KG1 (cell line): Measurements from ENCODE around the gene NDUFS4.
"Not testable (repeated sequence)": the region's sequence is repeated elsewhere in the genome, so short reads cannot be mapped to it uniquely, and the experiment has no call there.

Experiments used
- DNase-seq: peaks from one replicate; lab custom pipeline; 2025; lab: John Stamatoyannopoulos, UW

NDUFS4 gene

GRCh38 chr5:53575101-53575500 is 14.7 kb downstream of the NDUFS4 start:
- no peak for DNase-seq

DNA sequence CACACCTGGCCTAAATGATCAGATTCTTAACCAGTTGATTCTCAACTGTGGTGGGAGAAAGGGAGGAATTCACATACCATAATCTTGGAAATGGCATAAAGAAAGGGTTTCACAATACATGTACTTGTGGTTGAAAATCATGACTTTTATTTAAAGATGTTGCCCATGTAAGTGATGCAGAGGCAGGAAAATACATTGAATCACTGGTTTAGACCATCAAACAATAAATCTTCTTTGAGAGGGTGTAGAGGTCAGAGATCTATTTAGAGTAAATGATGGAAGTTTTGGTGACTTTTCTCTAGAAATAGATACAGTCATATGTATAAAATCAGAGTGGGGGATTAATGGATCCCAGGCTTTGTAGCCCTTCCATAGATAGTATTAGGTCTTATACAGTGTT is 15.4 kb downstream of the NDUFS4 start:
- no peak for DNase-seq

- DNase-seq, result no peak
Observed at GRCh38 chr5:53576674-53577073, 16.2 kb downstream of the NDUFS4 start.

- no peak for DNase-seq
Observed at GRCh38 chr5:53578854-53579253, 18.4 kb downstream of the NDUFS4 start.

DNA sequence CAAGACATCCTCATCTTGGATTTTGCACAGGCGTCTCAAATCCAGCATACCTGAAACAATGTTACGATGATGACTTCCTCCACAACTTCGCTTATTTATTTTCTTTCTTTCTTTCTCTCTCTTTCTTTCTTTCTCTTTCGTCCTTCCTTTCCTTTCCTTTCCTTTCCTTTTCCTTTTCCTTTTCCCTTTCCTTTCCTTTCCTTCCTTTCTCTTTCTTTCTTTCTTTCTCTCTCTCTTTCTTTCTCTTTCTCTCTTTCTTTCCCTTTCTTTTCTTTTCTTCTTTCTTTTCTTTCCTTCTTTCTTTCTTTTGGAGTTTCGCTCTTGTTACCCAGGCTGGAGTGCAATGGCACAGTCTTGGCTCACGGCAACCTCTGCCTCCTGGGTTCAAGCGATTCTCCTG is 20.1 kb downstream of the NDUFS4 start:
- DNase-seq, result no peak

DNA sequence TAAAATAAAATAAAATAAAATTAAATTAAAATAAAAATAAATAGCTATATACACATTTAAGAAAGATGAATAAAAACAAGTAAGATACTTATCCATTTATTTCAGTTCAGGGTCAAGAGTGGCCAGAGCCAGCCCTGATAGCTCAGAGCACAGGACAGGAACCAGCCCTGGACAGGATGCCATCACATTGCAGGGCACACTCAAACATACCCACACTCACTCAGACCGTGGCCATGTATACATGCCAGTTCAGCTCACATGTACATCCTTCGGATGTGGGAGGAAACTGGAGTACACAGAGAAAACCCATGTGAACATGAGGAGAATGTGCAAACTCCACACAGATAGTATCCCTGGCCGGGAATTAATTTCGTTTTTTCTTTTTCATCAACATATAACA is 21.8 kb downstream of the NDUFS4 start:
- no peak for DNase-seq

DNA sequence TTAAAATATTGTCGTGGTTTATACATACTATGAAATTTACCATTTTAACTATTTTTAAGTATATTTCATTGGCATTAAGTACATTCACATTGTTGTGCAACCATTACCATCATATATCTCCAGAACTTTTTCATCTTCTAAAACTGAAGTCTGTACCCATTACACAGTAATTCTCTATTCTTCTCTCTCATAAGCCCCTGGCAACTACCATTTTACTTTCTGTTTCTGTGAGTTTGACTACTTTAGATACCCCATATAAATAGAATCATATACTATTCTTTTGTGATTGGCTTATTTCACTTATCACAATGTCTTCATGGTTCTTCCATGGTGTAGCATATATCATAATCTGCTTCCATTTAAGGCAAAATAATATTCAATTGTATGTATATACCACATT is 30.3 kb downstream of the NDUFS4 start:
- no peak for DNase-seq

GRCh38 chr5:53594419-53594818 is 34.0 kb downstream of the NDUFS4 start:
- no peak for DNase-seq

DNA sequence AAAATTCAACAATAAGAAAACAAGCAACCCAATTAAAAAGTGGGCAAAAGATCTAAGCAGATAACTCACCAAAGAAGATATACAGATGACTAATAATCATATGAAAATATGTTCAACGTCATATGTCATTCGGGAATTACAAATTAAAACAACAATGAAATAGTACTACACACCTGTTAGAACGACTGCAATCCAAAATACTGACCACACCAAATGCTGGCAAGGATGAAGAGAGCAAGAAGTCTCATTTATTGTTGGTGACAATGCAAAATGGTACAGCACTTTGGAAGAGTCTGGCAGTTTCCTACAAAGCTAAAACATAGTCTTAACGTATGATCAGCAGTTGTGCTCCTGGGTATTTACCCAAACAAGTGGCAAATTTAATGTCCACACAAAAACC is 37.5 kb downstream of the NDUFS4 start:
- no peak for DNase-seq

DNA sequence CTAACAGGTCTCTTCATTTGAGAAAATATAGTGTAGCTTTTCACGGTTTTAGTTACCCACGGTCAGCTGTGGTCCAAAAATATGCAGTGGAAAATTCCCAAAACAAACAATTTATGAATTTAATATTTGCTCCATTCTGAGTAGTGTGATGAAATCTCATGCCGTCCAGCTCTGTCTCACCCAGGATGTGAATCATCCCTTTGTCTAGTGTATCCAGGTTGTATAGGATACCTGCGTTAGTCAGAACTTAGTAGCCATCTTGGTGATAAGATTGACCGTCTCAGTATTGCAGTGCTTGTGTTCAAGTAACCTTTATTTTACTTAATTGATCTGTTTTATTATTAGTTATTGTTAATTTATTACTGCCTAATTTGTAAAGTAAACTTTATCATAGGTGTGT is 41.1 kb downstream of the NDUFS4 start:
- DNase-seq, result no peak

DNA sequence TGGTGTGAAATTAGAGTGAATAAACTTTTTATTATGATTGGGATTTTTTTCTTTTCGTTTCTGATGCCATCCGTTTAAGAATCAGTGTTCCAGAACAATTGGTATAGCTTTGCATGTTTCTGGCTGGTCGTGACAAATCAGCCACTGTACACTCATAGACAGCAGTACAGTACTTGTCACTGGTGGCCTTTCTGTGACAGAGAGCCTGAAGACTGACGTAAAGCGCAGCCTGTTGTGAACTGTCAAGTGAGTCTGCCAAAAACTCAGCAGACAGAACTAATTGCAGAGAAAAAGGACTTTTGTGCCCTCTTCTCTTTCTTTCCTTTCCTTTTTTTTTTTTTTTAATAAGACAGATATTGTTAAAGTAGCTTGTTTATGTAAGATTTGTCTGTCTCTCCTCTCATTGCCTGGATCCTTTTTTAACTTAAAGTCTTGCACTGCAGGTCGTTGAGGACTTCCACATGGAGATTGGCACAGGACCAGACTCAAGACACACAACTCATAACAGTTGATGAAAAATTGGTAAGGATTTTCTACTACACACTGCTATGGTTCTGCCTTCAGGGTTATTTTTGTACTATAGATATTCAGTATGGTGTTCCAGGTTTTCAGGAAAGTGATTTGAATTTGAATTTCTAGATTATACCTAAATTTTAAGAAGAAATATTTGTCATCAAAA is 42.7 kb downstream of the NDUFS4 start:
- no peak for DNase-seq

DNA sequence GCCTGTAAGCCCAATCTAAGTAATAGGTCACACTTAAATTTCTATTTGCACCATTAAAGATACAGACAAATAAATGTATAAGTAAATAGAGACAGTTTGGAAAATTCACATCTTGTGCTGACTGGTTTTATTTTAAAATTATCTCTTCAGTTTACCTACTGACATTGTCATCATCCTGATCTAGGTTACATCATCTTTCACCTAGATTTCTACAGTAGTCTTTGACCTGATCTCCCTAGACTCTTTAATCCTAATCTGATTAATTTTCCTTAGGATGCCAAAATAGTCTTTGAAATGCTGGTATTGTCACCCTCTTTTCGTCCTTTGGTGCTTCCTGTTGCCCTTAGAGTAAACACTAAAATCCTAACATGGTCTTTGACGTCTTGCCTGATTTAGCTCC is 43.9 kb downstream of the NDUFS4 start:
- no peak for DNase-seq

DNA sequence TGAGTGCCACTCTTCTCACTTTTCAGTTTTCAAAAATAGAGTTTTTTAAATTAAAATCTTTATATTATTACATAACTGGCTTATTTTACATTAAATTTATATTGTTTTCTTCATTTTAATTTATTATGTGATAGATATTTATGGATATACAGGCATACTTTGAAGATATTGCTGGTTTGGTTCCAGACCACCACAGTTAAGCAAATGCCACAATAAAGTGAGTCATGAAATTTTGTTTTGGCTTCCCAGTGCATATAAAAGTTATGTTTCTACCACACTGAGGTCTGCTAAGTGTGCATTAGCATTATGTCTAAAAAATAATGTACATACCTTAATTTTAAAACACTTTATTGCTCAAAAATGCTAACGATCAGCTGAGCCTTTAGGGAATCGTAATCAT is 47.4 kb downstream of the NDUFS4 start:
- no peak for DNase-seq

DNA sequence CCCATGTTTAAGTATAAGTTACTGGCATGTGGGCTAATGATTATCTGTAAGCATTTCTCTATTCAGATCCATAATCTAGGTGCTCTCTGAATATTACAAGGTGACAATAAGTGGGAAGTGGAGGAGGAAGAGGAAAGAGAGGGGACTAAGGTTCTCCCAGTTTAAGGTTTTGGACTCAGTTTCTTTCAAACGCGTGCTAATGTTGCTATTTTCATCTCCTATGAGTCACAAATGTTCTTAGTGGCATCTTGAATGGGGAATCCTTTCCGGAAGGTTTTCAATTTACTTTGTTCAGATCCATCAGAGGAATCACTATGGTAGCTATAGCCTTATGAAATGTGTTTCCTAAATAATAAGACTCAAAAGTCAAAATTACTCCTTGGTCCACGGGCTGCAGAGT is 48.5 kb downstream of the NDUFS4 start:
- not testable (repeated sequence) for DNase-seq

DNA sequence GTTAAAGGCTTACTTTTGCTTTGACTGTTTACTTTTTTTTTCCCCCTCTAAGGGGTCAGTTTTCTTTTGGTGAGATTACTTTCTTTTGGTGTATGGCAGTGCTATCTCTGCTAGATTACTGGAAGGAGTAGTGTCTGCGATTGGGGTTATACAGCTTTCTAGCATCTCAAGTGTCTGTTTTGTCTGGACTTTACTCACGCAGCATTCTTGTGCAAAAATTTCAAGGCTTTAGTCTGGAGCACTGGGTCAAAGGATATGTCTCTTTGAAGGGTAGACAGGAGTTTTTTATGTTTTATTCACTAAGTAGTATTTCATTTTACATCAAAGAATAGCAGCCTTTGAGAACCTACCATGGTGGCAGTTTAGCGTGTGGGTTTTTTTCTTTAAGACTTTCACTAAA is 52.6 kb downstream of the NDUFS4 start:
- DNase-seq, result no peak

GRCh38 chr5:53613536-53613935 is 53.1 kb downstream of the NDUFS4 start:
- no peak for DNase-seq

DNA sequence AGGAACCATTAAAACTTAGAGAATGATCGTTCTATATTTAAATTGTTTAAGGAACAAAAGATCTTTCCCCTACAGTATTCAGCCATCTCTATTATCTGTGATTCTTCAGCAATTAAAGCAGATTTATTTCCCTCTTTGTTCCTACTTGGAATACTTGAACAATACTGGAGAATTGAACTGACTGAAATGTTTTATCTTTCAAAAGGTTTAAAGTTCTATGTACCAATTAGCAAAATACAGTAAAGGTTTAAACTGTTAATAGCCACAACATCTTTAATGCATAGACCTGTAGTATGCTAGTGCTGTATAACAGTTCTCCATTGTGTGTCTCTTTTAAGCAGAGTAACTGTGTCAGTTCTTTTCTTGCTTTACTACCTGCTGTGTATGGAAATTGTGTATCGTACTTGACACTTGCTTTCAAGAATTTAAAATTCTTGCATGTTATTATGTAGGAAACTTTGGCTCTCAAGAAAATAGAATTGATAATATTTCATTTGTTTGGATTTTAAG is 54.0 kb downstream of the NDUFS4 start:
- DNase-seq, result no peak

DNA sequence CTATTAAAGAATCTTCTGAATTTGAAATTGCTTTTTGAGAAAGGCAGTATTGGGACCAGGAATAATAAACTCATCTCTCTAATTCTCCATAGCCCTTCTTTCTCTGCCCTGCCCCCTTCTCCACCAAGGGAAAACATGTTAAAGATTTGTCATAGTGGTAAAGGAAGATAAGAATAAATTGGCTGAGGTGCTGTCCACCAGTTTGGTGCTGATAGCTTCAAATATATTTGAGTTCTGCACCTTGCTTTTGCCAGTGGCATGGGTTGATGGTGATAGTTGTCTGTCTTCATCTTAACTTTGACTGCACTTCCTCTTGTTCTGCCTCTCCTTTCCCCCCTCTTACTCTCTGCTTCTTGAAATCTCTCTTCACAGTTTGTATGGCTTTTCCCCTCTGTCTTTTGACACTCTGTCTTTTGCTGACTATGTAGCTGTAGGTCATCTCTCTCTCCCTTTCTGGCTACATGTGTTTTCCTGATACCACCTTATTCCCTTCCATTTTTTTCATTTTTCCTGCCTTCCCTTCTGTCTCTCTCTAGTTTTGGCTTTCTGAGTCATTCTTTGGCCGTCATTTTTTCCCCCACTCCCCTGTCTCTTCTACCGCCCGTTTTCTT is 56.6 kb downstream of the NDUFS4 start:
- DNase-seq, result no peak

DNA sequence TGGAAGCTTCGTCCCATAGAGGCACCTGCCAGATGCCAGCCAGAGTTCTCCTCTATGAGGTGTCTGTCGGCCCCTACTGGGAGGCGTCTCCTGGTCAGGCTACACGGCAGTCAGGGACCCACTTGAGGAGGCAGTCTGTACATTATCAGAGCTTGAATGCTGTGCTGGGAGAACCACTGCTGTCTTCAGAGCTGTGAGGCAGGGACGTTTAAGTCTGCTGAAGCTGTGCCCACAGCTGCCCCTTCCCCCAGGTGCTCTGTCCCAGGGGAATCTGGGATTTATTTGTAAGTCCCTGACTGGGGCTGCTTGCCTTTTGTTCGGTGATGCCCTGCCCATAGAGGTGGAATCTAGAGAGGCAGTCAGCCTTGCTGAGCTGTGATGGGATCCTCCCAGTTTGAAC is 70.8 kb downstream of the NDUFS4 start:
- DNase-seq, result no peak

DNA sequence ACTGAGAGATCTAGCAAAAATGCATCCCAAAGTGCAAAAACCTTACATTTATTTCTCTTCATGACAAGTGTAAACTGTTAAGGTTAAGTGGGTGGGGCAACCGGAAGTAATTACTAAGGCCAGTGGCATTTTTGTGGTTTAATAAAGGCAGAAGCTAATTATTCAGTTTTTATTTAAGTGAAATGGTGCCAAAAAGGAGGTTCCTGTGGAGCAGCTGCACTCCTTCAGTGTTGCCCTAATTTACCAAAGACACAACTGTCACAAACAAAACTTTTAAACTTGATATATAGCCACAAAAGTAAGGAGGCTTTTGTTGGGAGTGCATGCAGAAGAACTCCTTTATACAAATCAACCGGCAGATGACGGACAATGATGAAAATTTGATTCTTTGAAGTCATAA is 81.6 kb downstream of the NDUFS4 start:
- DNase-seq, result no peak

DNA sequence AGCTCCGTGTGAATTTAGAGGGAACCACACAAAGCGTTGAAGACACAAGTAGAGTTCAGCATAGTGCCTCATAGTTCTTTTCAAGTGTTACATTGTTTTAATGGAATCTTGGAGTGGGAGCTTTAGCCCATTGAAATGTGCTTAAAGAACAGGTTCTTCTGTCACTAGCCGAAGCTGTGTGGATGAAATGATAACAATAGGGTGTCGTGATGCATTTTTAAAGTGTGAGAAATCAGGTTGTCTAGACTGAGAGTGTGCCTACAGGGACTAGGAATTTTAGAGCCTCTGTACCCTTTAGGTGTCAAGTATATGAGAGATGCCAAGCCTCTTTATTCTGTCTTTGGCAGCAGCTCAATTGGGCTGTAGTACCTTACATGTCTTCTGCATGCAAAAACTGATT is 83.0 kb downstream of the NDUFS4 start:
- DNase-seq, result no peak

GRCh38 chr5:53645078-53645477 is 84.6 kb downstream of the NDUFS4 start:
- no peak for DNase-seq

DNA sequence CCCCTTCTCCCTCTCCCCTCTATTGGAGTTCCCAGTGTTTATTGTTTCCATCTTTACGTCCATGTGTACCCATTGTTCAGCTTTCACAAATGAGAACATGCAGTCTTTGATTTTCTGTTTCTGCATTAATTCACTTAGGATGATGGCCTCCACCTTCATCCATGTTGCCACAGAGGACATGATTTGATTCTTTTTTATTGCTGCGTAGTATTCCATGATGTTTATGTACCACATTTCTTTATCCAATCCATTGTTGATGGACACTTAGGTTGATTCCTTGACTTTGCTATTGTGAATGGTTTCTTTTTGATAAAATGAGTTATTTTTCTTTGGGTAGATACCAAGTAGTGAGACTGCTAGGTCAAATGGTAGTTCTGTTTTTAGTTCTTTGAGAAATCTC is 88.9 kb downstream of the NDUFS4 start:
- DNase-seq, result no peak

- DNase-seq, result not testable (repeated sequence)
Observed at GRCh38 chr5:53660573-53660972, 100.1 kb downstream of the NDUFS4 start.
